GM12878 (cell line): ENCODE data around the gene GORASP2.

Source experiments
- EP300 ChIP-seq, 2 experiments: fragments of 150-350 bp in 1 of 2; IDR thresholded peaks; 2 replicates each; pipeline ENCODE4 v1.6.1; 2011 to 2012; ENCODE audit warnings: low read depth in 2 of 2, low read length in 2 of 2, borderline replicate concordance in 1 of 2, improper control_type of control experiment in 1 of 2, inconsistent platforms in 1 of 2; ENCODE audit not compliant: control insufficient read depth in 1 of 2
- IKZF1 ChIP-seq: fragments of 450-650 bp; conservative IDR thresholded peaks from 2 replicates; pipeline ENCODE4 v1.6.1; 2017; ENCODE audit warnings: antibody characterized with exemption, mild to moderate bottlenecking
- USF1 ChIP-seq: IDR thresholded peaks from 2 replicates; pipeline ENCODE4 v1.6.1; 2011; ENCODE audit warnings: borderline replicate concordance, low read depth, mild to moderate bottlenecking, moderate library complexity, mixed read lengths, low read length; ENCODE audit not compliant: insufficient read depth; ENCODE audit errors: extremely low read length

DNA sequence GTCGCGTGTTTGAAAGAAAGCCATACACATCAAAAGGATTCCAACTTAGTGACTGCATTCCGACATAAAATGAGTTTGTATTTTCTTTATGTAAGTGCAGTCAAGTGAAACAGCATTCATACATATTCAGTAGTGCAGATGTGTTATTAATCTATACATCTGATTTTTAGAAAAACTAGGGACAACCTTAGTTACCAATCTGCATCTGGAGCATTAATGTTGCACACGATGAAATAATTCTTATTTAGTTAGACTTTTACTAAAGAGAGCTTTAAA lies 1.9 kb downstream of the GORASP2 start:
- TF ChIP-seq IKZF1, result no peak
- TF ChIP-seq EP300 (IDR thresholded peaks at IDR 0.05; ENCODE audit: borderline replicate concordance in 1 of 2, control insufficient read depth in 1 of 2, low read depth in 2 of 2, low read length in 2 of 2), result no peak
- no peak for TF ChIP-seq USF1
